ENCODE results near the gene RPS18. TPM values are rescaled to one million over a fixed set of nuclear protein-coding genes. Genes with fewer than 3 reads are reported as not detected.

Gene RPS18
- total and polyA plus RNA-seq, 2 of the 4 experiments (the other 2 are of a cell fraction) = 6,577 to 8,417 TPM

DNA sequence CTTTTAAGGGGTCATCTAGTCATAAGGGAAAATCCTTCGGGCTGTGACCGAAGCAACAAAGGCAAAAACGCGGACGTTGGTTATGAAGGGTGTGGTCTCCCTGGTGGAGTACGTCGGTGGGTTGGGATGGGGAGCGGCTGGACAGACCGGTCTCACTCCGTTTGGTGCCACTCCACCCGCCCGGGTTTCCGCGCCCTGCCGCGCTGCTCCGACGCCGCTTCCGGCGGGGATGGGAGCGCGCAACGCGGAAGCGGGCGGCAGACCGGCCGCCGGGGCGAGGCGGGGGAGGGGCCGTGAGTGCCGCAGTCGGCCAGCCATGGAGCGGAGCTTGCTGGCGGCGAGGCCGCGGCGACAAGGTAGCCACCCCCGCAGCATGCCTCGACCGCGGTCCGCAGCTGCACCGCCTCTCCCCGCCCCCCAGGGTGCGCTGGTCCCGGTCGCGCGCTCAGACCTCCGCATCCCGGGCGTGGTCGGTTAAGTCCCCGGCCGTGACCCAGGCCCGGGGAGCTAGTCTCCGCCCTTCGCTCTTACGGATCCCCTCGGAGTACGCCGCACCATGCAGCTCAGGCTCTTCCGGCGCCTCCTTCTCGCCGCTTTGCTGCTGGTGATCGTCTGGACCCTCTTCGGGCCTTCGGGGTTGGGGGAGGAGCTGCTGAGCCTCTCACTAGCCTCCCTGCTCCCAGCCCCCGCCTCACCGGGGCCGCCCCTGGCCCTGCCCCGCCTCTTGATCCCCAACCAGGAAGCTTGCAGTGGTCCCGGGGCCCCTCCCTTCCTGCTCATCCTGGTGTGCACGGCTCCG lies 5.2 kb downstream of the RPS18 start, which contains the start of gene B3GALT4 (continued):
- TF ChIP-seq, protein P1, sequence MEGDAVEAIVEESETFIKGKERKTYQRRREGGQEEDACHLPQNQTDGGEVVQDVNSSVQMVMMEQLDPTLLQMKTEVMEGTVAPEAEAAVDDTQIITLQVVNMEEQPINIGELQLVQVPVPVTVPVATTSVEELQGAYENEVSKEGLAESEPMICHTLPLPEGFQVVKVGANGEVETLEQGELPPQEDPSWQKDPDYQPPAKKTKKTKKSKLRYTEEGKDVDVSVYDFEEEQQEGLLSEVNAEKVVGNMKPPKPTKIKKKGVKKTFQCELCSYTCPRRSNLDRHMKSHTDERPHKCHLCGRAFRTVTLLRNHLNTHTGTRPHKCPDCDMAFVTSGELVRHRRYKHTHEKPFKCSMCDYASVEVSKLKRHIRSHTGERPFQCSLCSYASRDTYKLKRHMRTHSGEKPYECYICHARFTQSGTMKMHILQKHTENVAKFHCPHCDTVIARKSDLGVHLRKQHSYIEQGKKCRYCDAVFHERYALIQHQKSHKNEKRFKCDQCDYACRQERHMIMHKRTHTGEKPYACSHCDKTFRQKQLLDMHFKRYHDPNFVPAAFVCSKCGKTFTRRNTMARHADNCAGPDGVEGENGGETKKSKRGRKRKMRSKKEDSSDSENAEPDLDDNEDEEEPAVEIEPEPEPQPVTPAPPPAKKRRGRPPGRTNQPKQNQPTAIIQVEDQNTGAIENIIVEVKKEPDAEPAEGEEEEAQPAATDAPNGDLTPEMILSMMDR (conservative IDR thresholded peaks at IDR 0.05; ENCODE audit: low read depth, low read length) = peak; percentile 44
- TF ChIP-seq POLR2A (IDR thresholded peaks at IDR 0.05; ENCODE audit: low read depth, low read length) (peak; percentile 50; the same call in 1 of the 2 replicates), RFX5 (IDR thresholded peaks at IDR 0.05; ENCODE audit: low read depth, low read length) (no peak)
